DMS153 (cell line): ENCODE measurements around the gene NEB.
A peak's percentile ranks its signal among the peaks of the same experiment; 100 is the strongest.
"Not testable (repeated sequence)": the region's sequence is repeated elsewhere in the genome, so short reads cannot be mapped to it uniquely, and the experiment has no call there.

Experiments
- DNase-seq: peaks from one replicate; lab custom pipeline; 2025; lab: John Stamatoyannopoulos, UW

NEB gene

DNA sequence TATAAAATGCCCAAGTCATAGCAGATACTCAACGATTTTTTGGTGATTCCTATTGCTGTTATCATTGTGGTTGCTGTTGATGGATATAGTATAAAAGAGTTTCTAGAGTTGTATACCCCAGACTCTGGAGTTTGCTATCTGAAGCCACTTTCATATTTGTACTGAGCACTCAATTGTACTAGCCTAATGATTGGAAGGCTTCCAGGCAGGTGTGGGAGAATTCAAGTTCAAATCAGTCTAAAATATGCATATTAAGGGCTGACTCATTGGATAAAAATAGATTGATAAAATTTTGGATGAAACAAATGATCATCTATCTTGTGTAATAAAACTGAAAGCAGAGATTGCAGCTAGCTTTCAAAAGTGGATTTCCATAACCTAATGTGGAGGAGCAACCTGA is 122.9 kb downstream of the NEB start:
- no peak for DNase-seq

GRCh38 chr2:151610310-151610709 is 124.0 kb downstream of the NEB start:
- DNase-seq = no peak

DNA sequence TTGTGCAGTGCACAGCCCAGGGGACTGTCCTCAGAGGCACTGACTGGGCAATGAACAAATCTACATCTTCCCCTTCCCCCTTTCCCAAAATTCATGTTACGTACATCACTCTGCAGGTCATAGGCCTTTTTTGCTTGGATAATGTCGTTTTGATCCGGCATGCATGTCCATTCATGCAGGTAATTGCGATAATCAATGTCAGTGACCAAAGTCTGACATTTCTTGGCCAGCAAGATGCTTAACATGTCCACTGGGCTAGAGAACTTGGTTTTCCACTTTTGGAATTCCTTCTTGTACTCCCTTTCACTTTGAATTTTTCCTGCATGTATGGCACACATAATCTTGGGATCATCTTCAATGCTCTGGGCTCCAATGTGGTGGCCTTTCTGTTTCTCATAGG is 124.6 kb downstream of the NEB start:
- no peak for DNase-seq

GRCh38 chr2:151607459-151608424 is 126.5 kb downstream of the NEB start:
- not testable (repeated sequence) for DNase-seq

GRCh38 chr2:151603530-151603929 is 130.7 kb downstream of the NEB start:
- DNase-seq = not testable (repeated sequence)

DNA sequence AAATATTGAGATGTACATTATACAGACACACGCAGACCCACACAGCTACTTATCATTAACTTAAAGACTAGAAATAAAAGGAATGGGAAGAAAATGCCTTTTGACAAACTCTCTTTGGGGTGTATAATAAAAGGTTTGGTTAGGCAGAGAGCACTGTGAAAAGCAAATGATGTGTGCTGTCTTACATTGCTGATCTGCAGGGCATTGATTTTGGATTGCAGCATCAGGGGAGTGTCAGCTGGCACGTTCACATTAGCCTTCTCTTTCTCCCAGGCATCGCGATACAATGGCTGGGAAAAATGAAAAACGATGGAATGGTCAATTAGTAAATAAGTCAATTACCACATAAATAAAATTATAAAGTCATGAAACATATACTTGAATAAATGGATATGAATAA is 131.9 kb downstream of the NEB start:
- not testable (repeated sequence) for DNase-seq

- DNase-seq = not testable (repeated sequence)
These were observed 132.5 kb downstream of the NEB start for GRCh38 chr2:151601803-151602202.

DNA sequence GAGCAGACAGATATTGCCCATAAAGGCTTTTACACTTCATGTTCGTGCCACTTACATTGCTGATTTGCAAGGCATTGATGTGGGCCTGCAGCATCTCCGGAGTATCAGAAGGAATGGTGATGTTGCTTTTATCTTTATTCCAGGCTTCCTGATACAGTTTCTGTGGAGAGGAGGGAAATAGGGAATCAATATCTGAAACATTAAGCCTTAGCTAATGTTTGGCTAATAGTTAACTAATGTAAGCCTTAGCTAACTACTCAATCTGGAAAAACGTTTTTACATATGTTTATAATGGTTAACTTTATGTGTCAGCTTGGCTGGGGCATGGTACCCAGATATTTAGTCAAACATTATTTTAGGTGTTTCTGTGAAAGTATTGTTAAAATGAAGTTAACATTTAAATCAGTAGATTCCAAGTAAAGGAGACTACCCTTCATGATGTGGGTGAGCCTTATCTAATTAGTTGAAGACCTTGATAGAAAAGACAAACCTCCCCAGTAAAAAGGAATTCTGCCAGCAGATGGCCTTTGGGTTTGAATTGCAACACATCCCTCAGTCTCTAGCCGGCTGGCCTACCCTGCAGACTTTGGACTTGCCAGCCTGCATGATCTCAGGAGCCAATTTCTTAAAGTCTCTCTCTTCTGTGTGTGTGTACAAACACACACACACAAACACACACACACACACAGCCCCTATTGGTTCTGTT is 137.2 kb downstream of the NEB start:
- not testable (repeated sequence) for DNase-seq

DNA sequence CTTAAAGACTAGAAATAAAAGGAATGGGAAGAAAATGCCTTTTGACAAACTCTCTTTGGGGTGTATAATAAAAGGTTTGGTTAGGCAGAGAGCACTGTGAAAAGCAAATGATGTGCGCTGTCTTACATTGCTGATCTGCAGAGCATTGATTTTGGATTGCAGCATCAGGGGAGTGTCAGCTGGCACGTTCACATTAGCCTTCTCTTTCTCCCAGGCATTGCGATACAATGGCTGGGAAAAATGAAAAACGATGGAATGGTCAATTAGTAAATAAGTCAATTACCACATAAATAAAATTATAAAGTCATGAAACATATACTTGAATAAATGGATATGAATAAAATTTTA is 142.4 kb downstream of the NEB start:
- not testable (repeated sequence) for DNase-seq

GRCh38 chr2:151591250-151591907 is 142.9 kb downstream of the NEB start:
- not testable (repeated sequence) for DNase-seq

- DNase-seq = not testable (repeated sequence)
These were observed 153.0 kb downstream of the NEB start for GRCh38 chr2:151581300-151581699.

DNA sequence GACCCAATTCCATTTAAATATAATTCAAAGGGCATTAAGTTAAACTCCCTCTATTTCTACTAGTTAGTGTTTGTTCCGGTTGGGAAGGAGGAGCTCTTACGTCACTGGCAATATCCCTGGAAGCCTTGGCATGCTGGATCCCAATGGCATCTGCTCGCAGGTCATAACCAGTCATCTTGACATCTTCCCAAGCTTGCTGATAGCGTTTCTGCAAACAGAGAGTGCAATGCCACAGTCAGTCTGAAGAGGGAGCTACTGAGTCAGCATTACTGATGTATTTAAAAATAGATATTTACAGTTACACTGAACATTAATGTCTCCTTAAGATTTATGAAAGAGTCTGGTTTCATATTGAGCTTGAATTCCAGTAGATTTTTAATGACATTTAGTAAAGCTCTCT is 153.6 kb downstream of the NEB start:
- not testable (repeated sequence) for DNase-seq

DNA sequence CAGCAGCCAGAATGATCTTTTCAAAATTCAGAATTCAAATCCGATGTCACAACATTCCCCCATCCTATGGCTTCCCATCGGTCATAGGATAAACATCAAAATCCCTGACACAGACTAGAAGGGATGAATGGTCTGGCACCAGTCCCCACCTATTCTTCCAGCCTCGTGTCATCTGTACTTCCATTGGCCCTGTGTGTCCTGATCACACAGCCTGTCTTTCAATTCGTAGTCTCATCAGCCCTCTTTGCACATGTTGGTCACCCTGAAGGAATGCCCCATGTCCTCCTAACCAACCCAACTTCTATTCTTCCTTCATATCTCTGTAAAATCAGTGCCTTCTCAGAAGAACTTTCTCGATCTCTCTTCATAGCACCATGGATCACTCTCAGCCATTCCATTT is 157.2 kb downstream of the NEB start:
- DNase-seq = no peak

DNA sequence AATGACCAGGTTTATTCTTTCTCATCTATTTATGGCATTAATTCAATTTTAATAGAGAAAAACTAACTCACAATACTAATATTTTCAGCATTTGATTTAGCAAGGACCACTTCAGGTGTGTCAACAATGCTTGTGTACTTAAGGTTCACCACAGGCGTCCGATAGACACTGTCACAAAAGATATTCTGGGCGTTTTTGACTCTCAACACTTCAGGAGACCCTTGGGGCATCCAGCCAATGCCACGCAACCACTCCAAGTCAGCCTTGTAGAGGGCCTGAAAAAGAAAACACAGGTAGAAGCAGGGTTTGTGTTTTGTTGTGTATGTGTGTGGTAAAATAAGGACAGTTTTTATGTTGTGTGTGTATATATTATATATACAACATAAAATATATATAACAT is 158.2 kb downstream of the NEB start:
- peak; percentile 58 for DNase-seq

DNA sequence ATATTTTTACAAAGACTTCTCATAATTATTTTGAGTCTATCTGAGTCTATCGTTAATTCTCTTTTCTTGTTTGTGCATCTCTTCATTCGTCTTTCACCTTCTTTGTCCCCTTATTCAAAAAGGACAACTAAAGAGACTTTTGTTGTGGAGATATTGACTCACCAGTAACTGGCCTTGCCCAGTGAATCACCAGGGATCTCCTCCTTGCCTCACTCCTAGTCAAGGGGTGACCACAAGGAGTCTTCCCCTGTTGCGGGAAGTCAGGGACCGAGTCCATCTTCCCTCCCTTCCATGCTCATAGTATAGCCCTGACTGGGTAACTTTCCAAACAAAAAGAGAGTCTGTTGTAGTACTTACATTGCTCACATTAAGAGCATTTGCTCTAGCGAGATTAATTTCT is 158.9 kb downstream of the NEB start:
- no peak for DNase-seq

DNA sequence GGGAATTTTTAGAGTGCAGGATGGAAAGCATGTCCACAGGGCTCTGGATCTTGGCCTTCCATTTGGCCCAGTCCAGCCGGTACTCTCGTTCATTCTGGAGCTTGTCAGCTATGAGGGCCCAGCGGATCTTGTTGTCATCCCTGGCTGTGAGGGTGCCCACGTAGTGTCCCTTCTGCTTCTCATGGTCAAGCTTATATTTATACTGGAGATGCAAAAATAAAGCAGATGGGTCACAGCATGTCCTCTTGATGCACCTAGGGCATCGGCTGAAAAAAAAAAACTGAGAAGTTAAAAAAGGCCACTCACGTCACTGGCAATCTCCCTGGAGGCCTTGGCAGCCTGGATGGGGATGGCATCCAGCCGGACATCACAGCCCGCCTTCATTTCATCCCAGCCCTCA is 164.1 kb downstream of the NEB start:
- DNase-seq = no peak

GRCh38 chr2:151569167-151569566 is 165.1 kb downstream of the NEB start:
- DNase-seq = no peak

DNA sequence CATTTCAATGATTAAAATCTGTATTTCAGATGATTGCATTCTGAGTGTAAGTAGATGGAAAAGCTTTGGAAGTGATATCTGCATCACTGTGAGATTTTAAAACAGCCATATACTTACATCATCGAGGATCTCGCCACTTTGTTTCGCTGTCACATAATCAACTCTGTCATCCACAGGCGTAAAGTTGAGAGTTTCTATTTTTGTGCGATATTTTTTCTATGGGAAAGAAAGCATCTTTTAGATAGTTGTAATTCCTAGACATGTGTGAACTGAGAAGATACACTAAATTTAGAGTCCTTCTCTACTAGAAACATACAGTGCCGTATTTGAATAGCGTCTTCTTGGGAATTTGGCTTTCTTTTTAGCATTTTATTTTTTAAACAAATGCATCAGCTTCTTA is 165.8 kb downstream of the NEB start:
- no peak for DNase-seq

- DNase-seq = no peak
These were observed 167.3 kb downstream of the NEB start for GRCh38 chr2:151567006-151567405.

DNA sequence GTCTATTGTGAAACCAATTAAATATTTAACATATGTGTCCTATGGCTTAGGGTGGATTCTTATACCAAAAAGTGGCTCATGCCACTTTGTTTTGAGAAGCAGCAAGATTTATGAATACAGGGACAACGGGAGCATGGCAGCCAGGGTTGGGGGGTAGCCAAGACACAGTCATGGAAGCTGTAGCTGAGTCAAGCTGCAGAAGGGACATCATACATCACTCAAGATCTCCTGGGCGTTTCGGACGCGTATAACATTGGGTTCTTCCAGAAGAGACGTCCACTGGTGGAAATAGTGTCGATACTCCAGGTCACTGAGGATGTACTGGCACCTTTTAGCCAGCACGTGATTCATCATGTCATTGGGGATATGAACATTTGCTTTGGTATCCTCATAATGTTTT is 171.9 kb downstream of the NEB start:
- no peak for DNase-seq

DNA sequence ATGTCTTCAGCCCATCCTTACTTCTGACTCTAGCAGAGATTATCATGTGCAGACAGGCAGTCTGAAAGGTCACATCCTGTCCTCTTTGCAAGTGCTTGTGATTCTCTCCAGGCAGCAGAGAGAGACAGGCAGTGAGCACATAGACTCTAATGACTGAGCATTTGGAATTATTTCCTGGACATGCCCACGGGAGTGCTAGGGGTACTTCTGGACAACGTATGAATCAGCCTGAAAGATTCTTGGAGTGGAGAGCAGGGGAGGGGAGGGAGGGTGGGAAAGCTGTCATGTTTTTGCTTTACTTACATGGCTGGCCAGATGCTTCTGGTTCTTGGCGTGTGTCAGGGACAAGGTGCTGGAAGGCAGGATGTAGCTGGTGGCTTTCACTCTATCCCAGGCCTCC is 174.0 kb downstream of the NEB start:
- peak; percentile 7 for DNase-seq

DNA sequence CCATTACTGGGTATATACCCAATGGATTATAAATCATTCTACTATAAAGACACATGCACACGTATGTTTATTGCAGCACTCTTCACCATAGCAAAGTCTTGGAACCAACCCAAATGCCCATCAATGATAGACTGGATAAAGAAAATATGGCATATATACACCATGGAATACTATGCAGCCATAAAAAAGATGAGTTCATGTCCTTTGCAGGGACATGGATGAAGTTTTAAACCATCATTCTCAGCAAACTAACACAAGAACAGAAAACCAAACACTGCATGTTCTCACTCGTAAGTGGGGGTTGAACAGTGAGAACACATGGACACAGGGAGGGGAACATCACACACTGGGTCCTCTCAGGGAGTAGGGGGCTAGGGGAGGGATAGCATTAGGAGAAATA is 174.8 kb downstream of the NEB start:
- DNase-seq = not testable (repeated sequence)

GRCh38 chr2:151557883-151558282 is 176.4 kb downstream of the NEB start:
- not testable (repeated sequence) for DNase-seq
